VCaP (cell line): ENCODE measurements around the gene ALAD.
A peak's percentile ranks its signal among the peaks of the same experiment; 100 is the strongest.

Experiments
- H3K27ac ChIP-seq: fragments of 450-650 bp; 2 replicates; pipeline ENCODE4 v1.5.1; 2017
- CTCF ChIP-seq: fragments of 450-650 bp; conservative IDR thresholded peaks from 2 replicates; pipeline ENCODE4 v1.5.1; 2017; ENCODE audit warnings: mild to moderate bottlenecking, moderate library complexity

The ALAD gene

GRCh38 chr9:113428062-113428615 is 27.1 kb upstream of the ALAD start:
- H3K27ac ChIP-seq = no peak overlapping the region
- no peak for TF ChIP-seq CTCF

DNA sequence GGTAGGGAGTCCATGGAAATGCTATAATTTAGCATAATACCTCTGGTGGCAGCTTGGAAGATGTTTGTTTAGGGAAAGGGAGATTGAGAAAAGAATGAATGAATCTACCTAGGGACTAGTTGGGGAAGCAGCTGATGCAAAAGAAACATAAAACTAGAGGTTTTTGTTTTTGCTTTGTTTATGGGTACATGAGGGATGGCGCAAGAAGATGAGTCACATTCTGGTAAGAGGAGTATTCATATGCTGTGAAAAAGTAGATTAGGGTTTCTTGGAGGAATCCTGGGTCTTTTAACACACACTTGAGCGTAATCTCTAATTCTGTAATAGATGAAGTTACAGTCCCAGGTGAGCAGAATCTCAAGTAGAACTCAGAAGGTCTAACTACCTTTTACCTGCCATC is 26.5 kb upstream of the ALAD start:
- H3K27ac ChIP-seq = no peak overlapping the region
- TF ChIP-seq CTCF = no peak

DNA sequence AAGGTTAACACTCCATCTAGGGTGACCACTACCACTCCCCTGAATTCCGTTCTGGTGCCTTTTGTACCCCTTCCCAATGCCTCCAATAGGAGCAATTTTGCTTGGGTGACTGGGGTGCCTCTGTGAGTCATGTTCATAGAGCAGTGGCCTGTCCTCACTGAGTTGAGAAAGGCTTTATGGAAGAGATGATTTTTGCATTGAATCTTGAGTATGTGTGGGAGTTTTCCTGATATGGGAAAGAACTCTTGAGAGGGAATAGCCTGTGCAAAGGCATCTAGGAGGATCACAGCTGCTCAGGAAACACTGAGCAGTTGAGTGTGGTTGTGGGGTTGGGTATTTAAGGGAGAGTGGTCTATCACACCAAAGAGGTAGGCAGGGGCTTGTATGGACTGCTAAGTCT is 25.6 kb upstream of the ALAD start:
- no peak overlapping the region for H3K27ac ChIP-seq
- no peak for TF ChIP-seq CTCF

DNA sequence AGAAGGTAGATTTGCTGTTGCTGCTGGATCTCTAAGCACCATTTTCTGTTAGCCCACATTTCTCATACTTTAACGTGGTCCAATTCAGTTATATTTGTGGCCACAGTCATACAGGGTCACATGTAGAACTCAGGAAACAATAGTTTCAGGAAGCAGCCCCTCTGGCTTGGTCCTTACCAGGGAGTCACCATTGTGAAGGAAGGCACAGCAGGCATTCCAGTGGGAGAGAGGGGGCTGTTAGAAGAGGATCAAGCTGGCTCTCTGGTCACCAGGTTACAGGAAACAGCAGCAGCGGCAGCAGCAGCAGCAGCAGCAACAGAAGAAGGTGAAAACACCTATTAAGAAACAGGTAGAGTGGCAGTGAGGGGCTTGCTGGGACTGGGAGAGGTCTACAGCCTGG is 24.0 kb upstream of the ALAD start:
- TF ChIP-seq CTCF = no peak
- H3K27ac ChIP-seq = 0 out of 2 replicates have a peak overlapping the region, but pooled peaks have one; percentile 10

DNA sequence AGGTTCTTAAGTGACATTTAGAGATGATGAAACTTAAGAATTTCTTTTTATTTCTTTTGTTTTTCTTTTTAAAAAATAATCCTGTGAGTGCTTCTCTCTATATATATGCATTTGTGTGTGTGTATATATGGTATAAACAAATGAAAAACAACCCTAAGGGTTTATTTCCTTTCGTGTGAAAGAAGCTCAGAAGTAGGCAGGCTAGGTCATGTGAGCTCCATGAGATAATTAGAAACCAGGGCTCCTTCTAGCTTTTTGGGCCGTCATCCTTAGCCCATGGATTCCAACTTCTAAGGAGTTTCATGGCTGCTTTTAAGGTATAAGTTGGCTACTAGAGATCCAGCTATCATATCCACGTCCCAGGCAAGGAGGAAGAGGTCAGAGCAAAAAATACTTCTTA is 20.6 kb upstream of the ALAD start:
- no peak for TF ChIP-seq CTCF
- H3K27ac ChIP-seq = no peak overlapping the region

DNA sequence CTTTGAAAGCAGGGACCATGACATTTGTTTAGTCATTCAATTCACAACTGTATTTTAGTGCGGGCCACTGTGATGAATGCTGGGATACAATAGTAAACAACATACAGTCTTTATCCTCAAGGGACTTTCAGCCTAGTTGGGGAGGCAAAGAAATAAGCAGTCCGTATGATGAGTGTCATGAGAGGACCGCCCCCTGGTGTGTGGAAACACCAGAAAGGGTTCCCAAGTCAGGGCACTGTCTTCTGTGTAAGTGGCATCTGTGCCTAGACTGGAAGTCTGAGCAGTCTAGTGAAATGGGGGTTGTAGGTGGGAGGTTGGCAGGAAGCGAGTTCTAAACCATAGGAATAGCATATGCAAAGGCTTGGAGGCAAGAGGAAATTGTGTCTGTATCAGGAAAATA is 16.3 kb upstream of the ALAD start:
- no peak for TF ChIP-seq CTCF
- H3K27ac ChIP-seq = no peak overlapping the region

DNA sequence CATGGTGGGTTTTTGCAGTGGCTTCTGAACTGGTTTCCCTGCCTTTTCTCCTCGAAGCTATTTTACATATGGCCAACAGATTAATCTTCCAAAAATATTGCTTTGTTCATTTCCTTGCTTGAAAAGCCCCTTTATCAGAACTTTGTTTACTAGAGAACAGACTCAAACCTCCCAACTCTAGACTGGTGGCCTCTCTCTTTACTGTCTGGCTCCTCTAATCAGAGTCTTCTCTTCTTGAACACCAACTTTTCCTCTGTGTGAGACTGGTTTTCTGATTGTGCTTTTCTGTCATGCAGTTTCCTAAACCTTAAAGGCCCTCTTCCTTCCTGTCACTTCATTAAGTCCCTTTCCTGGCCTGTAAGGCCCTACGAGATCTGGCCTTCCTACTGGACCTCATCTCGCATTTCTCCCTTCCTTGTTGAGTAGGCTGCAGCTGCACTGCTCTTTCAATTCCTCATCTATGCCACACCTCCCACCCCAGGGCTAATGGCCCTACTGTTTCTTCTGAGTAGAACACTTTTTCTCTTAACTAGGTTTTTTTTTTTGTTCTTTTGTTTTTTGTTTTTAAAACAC is 15.2 kb upstream of the ALAD start:
- H3K27ac ChIP-seq = no peak overlapping the region
- no peak for TF ChIP-seq CTCF
